GM12878 (cell line): ENCODE results near the gene PCDHGB2. TPM values are rescaled to one million over a fixed set of nuclear protein-coding genes. Genes with fewer than 3 reads are reported as not detected.

Experiments
- CBFB ChIP-seq: IDR thresholded peaks from 2 replicates; pipeline ENCODE4 v1.6.1; 2016; ENCODE audit warnings: antibody characterized with exemption, low read depth
- CREM ChIP-seq: IDR thresholded peaks from 2 replicates; pipeline ENCODE4 v1.6.1; 2014; ENCODE audit warnings: antibody characterized with exemption, low read depth
- EED ChIP-seq: sonication (generic); IDR thresholded peaks from 2 replicates; pipeline ENCODE4 v1.6.1; 2016; ENCODE audit warnings: antibody characterized with exemption, low read depth
- ESRRA ChIP-seq: IDR thresholded peaks from 2 replicates; pipeline ENCODE4 v1.6.1; 2012; ENCODE audit warnings: mild to moderate bottlenecking, low read length, improper control_type of control experiment
- ETV6 ChIP-seq, 2 experiments: fragments of 450-650 bp in 1 of 2; IDR thresholded peaks in 1 of 2; conservative IDR thresholded peaks in 1 of 2; 2 replicates each; pipeline ENCODE4 v1.6.1; 2014; ENCODE audit warnings: antibody characterized with exemption in 1 of 2, borderline replicate concordance in 1 of 2, low read depth in 1 of 2, mild to moderate bottlenecking in 1 of 2, moderate library complexity in 1 of 2
- JUND ChIP-seq: IDR thresholded peaks from 2 replicates; pipeline ENCODE4 v1.6.1; 2012; ENCODE audit warnings: low read depth, mild to moderate bottlenecking, low read length, improper control_type of control experiment, moderate library complexity
- MEF2A ChIP-seq: IDR thresholded peaks from 2 replicates; pipeline ENCODE4 v1.6.1; 2011; ENCODE audit warnings: low read depth, mild to moderate bottlenecking, low read length, moderate library complexity; ENCODE audit not compliant: insufficient read depth
- NFIC ChIP-seq: IDR thresholded peaks from 2 replicates; pipeline ENCODE4 v1.6.1; 2012; ENCODE audit warnings: low read depth, mild to moderate bottlenecking, inconsistent platforms, low read length, moderate library complexity
- NR2C1 ChIP-seq: fragments of 450-650 bp; IDR thresholded peaks from 2 replicates; pipeline ENCODE4 v1.6.1; 2017; ENCODE audit warnings: antibody characterized with exemption, mild to moderate bottlenecking, moderate library complexity
- NR2C2 ChIP-seq: IDR thresholded peaks from 2 replicates; pipeline ENCODE4 v1.6.1; 2011; ENCODE audit warnings: borderline replicate concordance, low read depth; ENCODE audit not compliant: control insufficient read depth, insufficient read length
- NRF1 ChIP-seq: conservative IDR thresholded peaks from 2 replicates; pipeline ENCODE4 v1.6.1; 2011; ENCODE audit warnings: mild to moderate bottlenecking, low read depth, low read length, improper control_type of control experiment
- PML ChIP-seq: IDR thresholded peaks from 2 replicates; pipeline ENCODE4 v1.6.1; 2012; ENCODE audit warnings: low read length, inconsistent platforms
- POLR2AphosphoS2 ChIP-seq: IDR thresholded peaks from 2 replicates; pipeline ENCODE4 v1.6.1; 2011; ENCODE audit warnings: low read depth, mild to moderate bottlenecking, low read length, improper control_type of control experiment, moderate library complexity
- RAD51 ChIP-seq: fragments of 450-650 bp; IDR thresholded peaks from 2 replicates; pipeline ENCODE4 v1.6.1; 2016; ENCODE audit warnings: moderate library complexity, mild to moderate bottlenecking, inconsistent platforms
- RB1 ChIP-seq: fragments of 450-650 bp; formaldehyde crosslinking; IDR thresholded peaks from 2 replicates; pipeline ENCODE4 v1.6.1; 2017; ENCODE audit warnings: mild to moderate bottlenecking, borderline replicate concordance
- SIN3A ChIP-seq: IDR thresholded peaks from 2 replicates; pipeline ENCODE4 v1.6.1; 2012; ENCODE audit warnings: low read depth, low read length, improper control_type of control experiment
- SKIL ChIP-seq: fragments of 450-650 bp; IDR thresholded peaks from 2 replicates; pipeline ENCODE4 v1.6.1; 2017; ENCODE audit warnings: mild to moderate bottlenecking, low read depth, inconsistent platforms; ENCODE audit not compliant: poor library complexity, severe bottlenecking
- SMAD5 ChIP-seq: IDR thresholded peaks from 2 replicates; pipeline ENCODE4 v1.6.1; 2016; ENCODE audit warnings: antibody characterized with exemption, low read depth
- SUPT20H ChIP-seq: IDR thresholded peaks from 2 replicates; pipeline ENCODE4 v1.6.1; 2011; ENCODE audit warnings: low read depth, mild to moderate bottlenecking, low read length, moderate library complexity, borderline replicate concordance; ENCODE audit not compliant: control insufficient read depth
- TARDBP ChIP-seq: IDR thresholded peaks from 2 replicates; pipeline ENCODE4 v1.6.1; 2016; ENCODE audit warnings: borderline replicate concordance
- ZBTB33 ChIP-seq: fragments of 450-650 bp; IDR thresholded peaks from 2 replicates; pipeline ENCODE4 v1.6.1; 2017; ENCODE audit warnings: mild to moderate bottlenecking
- ZBTB4 ChIP-seq: fragments of 450-650 bp; formaldehyde crosslinking; IDR thresholded peaks from 2 replicates; pipeline ENCODE4 v1.4.0; 2022; ENCODE audit warnings: mild to moderate bottlenecking, moderate library complexity
- ZNF622 ChIP-seq: fragments of 450-650 bp; IDR thresholded peaks from 2 replicates; pipeline ENCODE4 v1.6.1; 2017; ENCODE audit warnings: mild to moderate bottlenecking, inconsistent platforms
- polyA plus RNA-seq, 11 experiments: library from polyadenylated mRNA; depleted of rRNA in 4 of 11; unstranded in 6 of 11; stranded (reverse) in 5 of 11; fragments of >200 nt; fragmentation: Nextera tagmentation in 4 of 11; fragmentation: Illumina TruSeq in 1 of 11; extraction: Ambion mirVana in 4 of 11; extraction: Trizol in 1 of 11; gene quantifications; 1 replicate in 1 of 11; 2 replicates in 10 of 11; pipeline versions ENCODE4 v1.2.1 to v1.2.3, GENCODE V29; 2011 to 2016; ENCODE audit warnings: inconsistent platforms in 2 of 11, missing spikeins in 2 of 11, low read depth in 1 of 11
- total RNA-seq, 4 experiments: library from RNA; depleted of rRNA in 3 of 4; stranded (reverse); fragments of >200 nt in 3 of 4; fragmentation: Illumina TruSeq in 1 of 4; extraction: Trizol in 1 of 4; gene quantifications; 2 replicates each; pipeline versions ENCODE4 v1.2.1 to v1.2.3, GENCODE V29; 2013 to 2021
- TF ChIP-seq, protein P1 (sequence below): IDR thresholded peaks from 2 replicates; pipeline ENCODE4 v1.6.1; 2011; ENCODE audit warnings: borderline replicate concordance, low read depth, mild to moderate bottlenecking, moderate library complexity, low read length; ENCODE audit not compliant: insufficient read depth, poor library complexity, severe bottlenecking

The PCDHGB2 gene
- total and polyA plus RNA-seq, 10 of the 15 experiments (the other 5 are each of a cell fraction or from before 2014, with no cell fraction given), result 0.06 to 0.38 (median 0.19) TPM; not detected in 2

- TF ChIP-seq ZBTB4 (CRISPR knock-in tag) (no peak), CBFB (0 out of 2 replicates have a peak, but pooled peaks have one; percentile 55), RB1 (no peak), SMAD5 (no peak), RAD51 (no peak), NRF1 (no peak), NFIC (peak; percentile 95), SIN3A (no peak), TARDBP (no peak), CREM (peak; percentile 54; the same call in 1 of the 2 replicates), JUND (no peak), NR2C1 (no peak), ESRRA (no peak), PML (0 out of 2 replicates have a peak, but pooled peaks have one; percentile 54), SUPT20H (no peak), ETV6 (conservative IDR thresholded peaks at IDR 0.05 in 1 of 2, IDR thresholded peaks at IDR 0.05 in 1 of 2; ENCODE audit: borderline replicate concordance in 1 of 2, low read depth in 1 of 2) (peak in 1 of 2 experiments; percentile 42; a peak in 1 of 4 replicates), ZBTB33 (no peak), NR2C2 (no peak), SKIL (no peak), POLR2AphosphoS2 (no peak), MEF2A (no peak), EED (no peak), ZNF622 (no peak)
- TF ChIP-seq, protein P1, sequence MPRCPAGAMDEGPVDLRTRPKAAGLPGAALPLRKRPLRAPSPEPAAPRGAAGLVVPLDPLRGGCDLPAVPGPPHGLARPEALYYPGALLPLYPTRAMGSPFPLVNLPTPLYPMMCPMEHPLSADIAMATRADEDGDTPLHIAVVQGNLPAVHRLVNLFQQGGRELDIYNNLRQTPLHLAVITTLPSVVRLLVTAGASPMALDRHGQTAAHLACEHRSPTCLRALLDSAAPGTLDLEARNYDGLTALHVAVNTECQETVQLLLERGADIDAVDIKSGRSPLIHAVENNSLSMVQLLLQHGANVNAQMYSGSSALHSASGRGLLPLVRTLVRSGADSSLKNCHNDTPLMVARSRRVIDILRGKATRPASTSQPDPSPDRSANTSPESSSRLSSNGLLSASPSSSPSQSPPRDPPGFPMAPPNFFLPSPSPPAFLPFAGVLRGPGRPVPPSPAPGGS, result no peak
Measured at GRCh38 chr5:141322261-141322660, 37.5 kb upstream of the PCDHGB2 start (continued).
